Measurements from ENCODE around the gene DDX21.
A peak's percentile ranks its signal among the peaks of the same experiment; 100 is the strongest.

The DDX21 gene

GRCh38 chr10:69005704-69006485 is 49.9 kb downstream of the DDX21 start:
- WGBS (ENCODE audit: extremely low coverage, insufficient coverage, insufficient read length), result no CpG with 5 or more reads among the region's 6 CpGs
- H3K18ac ChIP-seq (ENCODE audit: low read length), result no peak overlapping the region
- no peak overlapping the region for H2AFZ ChIP-seq (ENCODE audit: insufficient read depth, low read length, poor library complexity)
- no peaks in the 10 kb centered on the region for H3K9me3 ChIP-seq (ENCODE audit: insufficient read depth, low read depth, low read length)
- H3K27ac ChIP-seq (ENCODE audit: low read depth, low read length), result no peak overlapping the region
- H3K23ac ChIP-seq (ENCODE audit: low read length), result no peak overlapping the region
- H2BK5ac ChIP-seq (ENCODE audit: low read depth, low read length, poor library complexity), result no peak overlapping the region
- no peak overlapping the region for H2BK12ac ChIP-seq (ENCODE audit: low read length)
- H3K4ac ChIP-seq (ENCODE audit: low read depth, low read length), result no peak overlapping the region
- no peak overlapping the region for H4K91ac ChIP-seq (ENCODE audit: low read depth, low read length)
- no peaks in the 10 kb centered on the region for H3K4me1 ChIP-seq (ENCODE audit: control insufficient read depth in 1 of 2, insufficient read depth in 2 of 2, low read length in 2 of 2)
- no peaks in the 10 kb centered on the region for H3K27me3 ChIP-seq (ENCODE audit: insufficient read depth, low read length)
- no peak overlapping the region for H4K12ac ChIP-seq (ENCODE audit: low read depth, low read length)
- no peak overlapping the region for H3K9ac ChIP-seq (ENCODE audit: low read length)
- H3K79me1 ChIP-seq (ENCODE audit: low read length), result no peaks in the 10 kb centered on the region
- DNase-seq, result no peak
- peaks cover 7% of the 10 kb centered on the region in 2 experiments for H3K36me3 ChIP-seq (ENCODE audit: control insufficient read depth in 1 of 2, insufficient read depth in 2 of 2, low read length in 2 of 2)
- H3K4me2 ChIP-seq (ENCODE audit: low read length), result no peak overlapping the region
- no peak overlapping the region for H2BK120ac ChIP-seq (ENCODE audit: insufficient read depth, low read length, poor library complexity)
- H3K14ac ChIP-seq (ENCODE audit: low read length), result no peak overlapping the region
- H4K8ac ChIP-seq (ENCODE audit: low read depth, low read length), result no peak overlapping the region
- no peak overlapping the region for H3K4me3 ChIP-seq (ENCODE audit: low read depth, low read length)
- H2AK5ac ChIP-seq (ENCODE audit: low read length), result no peak overlapping the region
- no peaks in the 10 kb centered on the region for H3K79me2 ChIP-seq (ENCODE audit: control insufficient read depth, insufficient read depth, low read length, poor library complexity)

GRCh38 chr10:69007260-69007659 is 51.3 kb downstream of the DDX21 start:
- Histone ChIP-seq H2BK5ac (ENCODE audit: low read depth, low read length, poor library complexity) (no peak overlapping the region), H3K4me3 (ENCODE audit: low read depth, low read length) (no peak overlapping the region), H2BK12ac (ENCODE audit: low read length) (no peak overlapping the region), H3K4ac (ENCODE audit: low read depth, low read length) (no peak overlapping the region), H3K36me3 (ENCODE audit: control insufficient read depth in 1 of 2, insufficient read depth in 2 of 2, low read length in 2 of 2) (peaks cover 9 to 10% of the 10 kb centered on the region in 2 experiments), H2AFZ (ENCODE audit: insufficient read depth, low read length, poor library complexity) (no peak overlapping the region), H2BK120ac (ENCODE audit: insufficient read depth, low read length, poor library complexity) (no peak overlapping the region), H3K27me3 (ENCODE audit: insufficient read depth, low read length) (no peaks in the 10 kb centered on the region), H2AK5ac (ENCODE audit: low read length) (no peak overlapping the region), H3K4me2 (ENCODE audit: low read length) (no peak overlapping the region), H3K79me2 (ENCODE audit: control insufficient read depth, insufficient read depth, low read length, poor library complexity) (no peaks in the 10 kb centered on the region), H3K4me1 (ENCODE audit: control insufficient read depth in 1 of 2, insufficient read depth in 2 of 2, low read length in 2 of 2) (no peaks in the 10 kb centered on the region), H3K9me3 (ENCODE audit: insufficient read depth, low read depth, low read length) (no peaks in the 10 kb centered on the region), H3K23ac (ENCODE audit: low read length) (no peak overlapping the region), H4K12ac (ENCODE audit: low read depth, low read length) (no peak overlapping the region), H3K9ac (ENCODE audit: low read length) (no peak overlapping the region), H3K18ac (ENCODE audit: low read length) (no peak overlapping the region), H3K79me1 (ENCODE audit: low read length) (no peaks in the 10 kb centered on the region), H4K91ac (ENCODE audit: low read depth, low read length) (no peak overlapping the region), H3K27ac (ENCODE audit: low read depth, low read length) (no peak overlapping the region), H3K14ac (ENCODE audit: low read length) (no peak overlapping the region), H4K8ac (ENCODE audit: low read depth, low read length) (no peak overlapping the region)
- DNase-seq, result no peak
- WGBS (ENCODE audit: extremely low coverage, insufficient coverage, insufficient read length), result no CpG with 5 or more reads among the region's 3 CpGs

- DNase-seq, result peak in 1 of 2 donors; percentile 66
- WGBS (ENCODE audit: extremely low coverage, insufficient coverage, insufficient read length), result no CpG with 5 or more reads among the region's 2 CpGs
- no peak overlapping the region for H2BK120ac ChIP-seq (ENCODE audit: insufficient read depth, low read length, poor library complexity)
- no peaks in the 10 kb centered on the region for H3K9me3 ChIP-seq (ENCODE audit: insufficient read depth, low read depth, low read length)
- no peaks in the 10 kb centered on the region for H3K27me3 ChIP-seq (ENCODE audit: insufficient read depth, low read length)
- H3K4ac ChIP-seq (ENCODE audit: low read depth, low read length), result no peak overlapping the region
- no peak overlapping the region for H3K23ac ChIP-seq (ENCODE audit: low read length)
- no peak overlapping the region for H3K14ac ChIP-seq (ENCODE audit: low read length)
- no peaks in the 10 kb centered on the region for H3K79me1 ChIP-seq (ENCODE audit: low read length)
- H4K12ac ChIP-seq (ENCODE audit: low read depth, low read length), result no peak overlapping the region
- H2BK12ac ChIP-seq (ENCODE audit: low read length), result no peak overlapping the region
- H3K27ac ChIP-seq (ENCODE audit: low read depth, low read length), result no peak overlapping the region
- H3K4me1 ChIP-seq (ENCODE audit: control insufficient read depth in 1 of 2, insufficient read depth in 2 of 2, low read length in 2 of 2), result no peaks in the 10 kb centered on the region
- H2AK5ac ChIP-seq (ENCODE audit: low read length), result no peak overlapping the region
- no peak overlapping the region for H2BK5ac ChIP-seq (ENCODE audit: low read depth, low read length, poor library complexity)
- no peak overlapping the region for H4K91ac ChIP-seq (ENCODE audit: low read depth, low read length)
- H3K4me3 ChIP-seq (ENCODE audit: low read depth, low read length), result no peak overlapping the region
- H2AFZ ChIP-seq (ENCODE audit: insufficient read depth, low read length, poor library complexity), result no peak overlapping the region
- no peak overlapping the region for H3K9ac ChIP-seq (ENCODE audit: low read length)
- no peak overlapping the region for H4K8ac ChIP-seq (ENCODE audit: low read depth, low read length)
- H3K79me2 ChIP-seq (ENCODE audit: control insufficient read depth, insufficient read depth, low read length, poor library complexity), result no peaks in the 10 kb centered on the region
- H3K36me3 ChIP-seq (ENCODE audit: control insufficient read depth in 1 of 2, insufficient read depth in 2 of 2, low read length in 2 of 2), result peaks cover 10 to 13% of the 10 kb centered on the region in 2 experiments
- H3K4me2 ChIP-seq (ENCODE audit: low read length), result no peak overlapping the region
- no peak overlapping the region for H3K18ac ChIP-seq (ENCODE audit: low read length)
Measured at GRCh38 chr10:69009360-69009759, 53.4 kb downstream of the DDX21 start.

DNA sequence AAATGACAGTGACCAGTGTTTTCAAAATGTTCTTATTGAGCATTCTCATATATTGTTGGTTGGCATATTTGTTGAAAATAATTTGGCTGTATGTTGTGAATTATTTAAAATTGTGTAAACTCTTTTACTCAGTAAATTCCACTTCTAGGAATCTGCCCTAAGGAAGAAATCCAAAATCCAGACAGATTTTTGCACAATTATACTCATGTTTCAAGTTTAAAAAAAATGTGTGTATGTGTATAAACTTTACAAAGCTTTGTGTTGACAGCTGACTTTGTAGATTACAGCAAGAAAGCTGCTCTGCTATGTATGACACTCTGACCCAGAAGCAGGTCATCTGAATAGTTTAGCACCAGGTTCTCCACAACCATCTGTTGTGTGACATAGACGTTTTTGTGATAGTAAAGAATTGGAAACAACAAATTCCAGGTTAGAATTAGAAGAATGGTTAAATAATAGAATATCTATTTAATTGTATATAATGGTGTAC is 54.2 kb downstream of the DDX21 start:
- Histone ChIP-seq H2BK120ac (ENCODE audit: insufficient read depth, low read length, poor library complexity) (no peak overlapping the region), H4K91ac (ENCODE audit: low read depth, low read length) (no peak overlapping the region), H3K4me1 (ENCODE audit: control insufficient read depth in 1 of 2, insufficient read depth in 2 of 2, low read length in 2 of 2) (no peaks in the 10 kb centered on the region), H3K14ac (ENCODE audit: low read length) (no peak overlapping the region), H3K4me2 (ENCODE audit: low read length) (no peak overlapping the region), H3K27ac (ENCODE audit: low read depth, low read length) (no peak overlapping the region), H3K9ac (ENCODE audit: low read length) (no peak overlapping the region), H3K9me3 (ENCODE audit: insufficient read depth, low read depth, low read length) (no peaks in the 10 kb centered on the region), H4K12ac (ENCODE audit: low read depth, low read length) (no peak overlapping the region), H3K79me2 (ENCODE audit: control insufficient read depth, insufficient read depth, low read length, poor library complexity) (no peaks in the 10 kb centered on the region), H4K8ac (ENCODE audit: low read depth, low read length) (no peak overlapping the region), H3K36me3 (ENCODE audit: control insufficient read depth in 1 of 2, insufficient read depth in 2 of 2, low read length in 2 of 2) (peaks cover 10 to 13% of the 10 kb centered on the region in 2 experiments), H3K23ac (ENCODE audit: low read length) (no peak overlapping the region), H3K18ac (ENCODE audit: low read length) (no peak overlapping the region), H2BK12ac (ENCODE audit: low read length) (no peak overlapping the region), H3K4me3 (ENCODE audit: low read depth, low read length) (no peak overlapping the region), H3K79me1 (ENCODE audit: low read length) (no peaks in the 10 kb centered on the region), H2BK5ac (ENCODE audit: low read depth, low read length, poor library complexity) (no peak overlapping the region), H2AFZ (ENCODE audit: insufficient read depth, low read length, poor library complexity) (no peak overlapping the region), H3K4ac (ENCODE audit: low read depth, low read length) (no peak overlapping the region), H3K27me3 (ENCODE audit: insufficient read depth, low read length) (no peaks in the 10 kb centered on the region), H2AK5ac (ENCODE audit: low read length) (no peak overlapping the region)
- peak; percentile 29 to 94 for DNase-seq
- no CpG with 5 or more reads among the region's 1 CpG for WGBS (ENCODE audit: extremely low coverage, insufficient coverage, insufficient read length)
